Smooth muscle cell (in vitro differentiated cells): ENCODE measurements around the gene AKR7A3. TPM values are rescaled to one million over a fixed set of nuclear protein-coding genes. Genes with fewer than 3 reads are reported as not detected.

Source experiments
- DNase-seq: peaks from one replicate; lab custom pipeline; 2025; ENCODE audit not compliant: unreplicated experiment; lab: John Stamatoyannopoulos, UW
- H2AFZ ChIP-seq: fragments of 200-600 bp; sonication (generic); 2 replicates; pipeline ENCODE4 v1.6.0; 2016; ENCODE audit warnings: antibody characterized with exemption, low read depth, mild to moderate bottlenecking
- H3F3A ChIP-seq: fragments of 200-600 bp; sonication (generic); 2 replicates; pipeline ENCODE4 v1.6.0; 2017; ENCODE audit warnings: antibody characterized with exemption, low read depth
- H3K27ac ChIP-seq: fragments of 200-600 bp; sonication (generic); 2 replicates; pipeline ENCODE4 v1.5.1; 2016; ENCODE audit warnings: low read depth, mild to moderate bottlenecking
- H3K27me3 ChIP-seq: fragments of 200-600 bp; sonication (generic); 2 replicates; pipeline ENCODE4 v1.6.1; 2016; ENCODE audit warnings: low read depth, mild to moderate bottlenecking
- H3K36me3 ChIP-seq: fragments of 200-600 bp; sonication (generic); 2 replicates; pipeline ENCODE4 v1.5.1; 2016; ENCODE audit warnings: low read depth
- H3K4me1 ChIP-seq: fragments of 200-600 bp; sonication (generic); 2 replicates; pipeline ENCODE4 v1.5.1; 2016; ENCODE audit warnings: low read depth
- H3K4me2 ChIP-seq: fragments of 200-600 bp; sonication (generic); 2 replicates; pipeline ENCODE4 v1.6.0; 2016; ENCODE audit warnings: mild to moderate bottlenecking
- H3K4me3 ChIP-seq: fragments of 200-600 bp; sonication (generic); 2 replicates; pipeline ENCODE4 v1.5.1; 2016; ENCODE audit warnings: mild to moderate bottlenecking
- H3K79me2 ChIP-seq: fragments of 200-600 bp; sonication (generic); 2 replicates; pipeline ENCODE4 v1.6.0; 2016; ENCODE audit warnings: low read depth, mild to moderate bottlenecking
- H3K9ac ChIP-seq: fragments of 200-600 bp; sonication (generic); 2 replicates; pipeline ENCODE4 v1.6.0; 2016; ENCODE audit warnings: low read depth
- H3K9me3 ChIP-seq: fragments of 200-600 bp; sonication (generic); replicated peaks from 2 replicates; pipeline ENCODE4 v1.5.1; 2016; ENCODE audit warnings: low read depth
- H4K20me1 ChIP-seq: fragments of 200-600 bp; sonication (generic); 2 replicates; pipeline ENCODE4 v1.6.0; 2016; ENCODE audit warnings: low read depth
- WGBS: methylation state at CpG from one replicate; pipeline ENCODE4 v1.1.7; 2016; ENCODE audit warnings: low lambda C conversion rate; 5-methylcytosine and 5-hydroxymethylcytosine counted together
- polyA plus RNA-seq: library from polyadenylated mRNA; unstranded; fragments of >200 nt; fragmentation: Nextera tagmentation; extraction: Ambion mirVana; gene quantifications from 2 replicates; pipeline ENCODE4 v1.2.1, GENCODE V29; 2016
- total RNA-seq: library from RNA; depleted of rRNA; stranded (reverse); fragments of >200 nt; gene quantifications from 2 replicates; pipeline ENCODE4 v1.2.3, GENCODE V29; 2014
- TF ChIP-seq, protein P1 (sequence below): fragments of 200-600 bp; sonication (generic); IDR thresholded peaks from 2 replicates; pipeline ENCODE4 v1.5.1; 2017; ENCODE audit warnings: borderline replicate concordance, mild to moderate bottlenecking, antibody characterized with exemption; ENCODE audit not compliant: insufficient read depth, poor library complexity, severe bottlenecking

The AKR7A3 gene
- total and polyA plus RNA-seq, 2 experiments from 2014 or later, result 0.62 to 0.85 TPM

DNA sequence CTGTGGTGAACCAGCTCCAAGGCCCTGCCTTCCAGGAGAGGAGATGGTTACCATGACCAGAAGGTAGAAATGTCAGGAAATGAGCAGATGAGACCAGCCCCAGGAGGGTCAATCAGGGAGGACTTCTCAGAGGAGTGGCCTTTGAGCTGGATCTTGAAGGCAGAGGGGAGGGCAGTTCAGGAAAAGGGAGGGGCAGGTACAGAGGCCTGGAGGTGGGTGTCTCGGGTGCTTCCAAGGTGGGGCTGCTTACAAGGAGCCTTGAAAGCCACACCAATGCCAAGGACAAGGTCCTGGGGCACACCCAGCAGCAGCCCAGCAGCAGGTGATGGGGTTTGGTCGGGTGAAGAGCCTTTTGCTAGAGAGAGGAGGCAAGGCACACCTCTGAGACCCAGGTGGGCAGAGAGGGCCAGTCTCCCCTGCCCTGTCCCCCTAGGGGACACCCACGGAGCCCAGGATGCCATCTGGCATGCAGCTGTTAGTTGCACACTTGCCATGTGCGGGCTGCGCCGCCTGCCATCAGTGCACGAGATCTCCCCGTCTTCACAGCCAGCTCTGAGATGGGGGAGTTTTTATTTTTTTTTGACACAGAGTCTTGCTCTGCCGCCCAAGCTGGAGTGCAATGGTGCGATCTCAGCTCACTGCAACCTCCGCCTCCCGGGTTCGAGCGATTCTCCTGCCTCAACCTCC is 42.0 kb upstream of the AKR7A3 start:
- no peak for DNase-seq
- Histone ChIP-seq H3K4me3 (no peak overlapping the region), H3K27me3 (no peaks in the 10 kb centered on the region), H3F3A (peaks cover 3% of the 10 kb centered on the region), H3K36me3 (no peaks in the 10 kb centered on the region), H3K4me1 (no peaks in the 10 kb centered on the region), H3K4me2 (no peak overlapping the region), H2AFZ (no peak overlapping the region), H3K9ac (no peak overlapping the region), H3K79me2 (no peaks in the 10 kb centered on the region), H3K9me3 (no peaks in the 10 kb centered on the region), H3K27ac (no peak overlapping the region), H4K20me1 (no peaks in the 10 kb centered on the region)
- TF ChIP-seq, protein P1, sequence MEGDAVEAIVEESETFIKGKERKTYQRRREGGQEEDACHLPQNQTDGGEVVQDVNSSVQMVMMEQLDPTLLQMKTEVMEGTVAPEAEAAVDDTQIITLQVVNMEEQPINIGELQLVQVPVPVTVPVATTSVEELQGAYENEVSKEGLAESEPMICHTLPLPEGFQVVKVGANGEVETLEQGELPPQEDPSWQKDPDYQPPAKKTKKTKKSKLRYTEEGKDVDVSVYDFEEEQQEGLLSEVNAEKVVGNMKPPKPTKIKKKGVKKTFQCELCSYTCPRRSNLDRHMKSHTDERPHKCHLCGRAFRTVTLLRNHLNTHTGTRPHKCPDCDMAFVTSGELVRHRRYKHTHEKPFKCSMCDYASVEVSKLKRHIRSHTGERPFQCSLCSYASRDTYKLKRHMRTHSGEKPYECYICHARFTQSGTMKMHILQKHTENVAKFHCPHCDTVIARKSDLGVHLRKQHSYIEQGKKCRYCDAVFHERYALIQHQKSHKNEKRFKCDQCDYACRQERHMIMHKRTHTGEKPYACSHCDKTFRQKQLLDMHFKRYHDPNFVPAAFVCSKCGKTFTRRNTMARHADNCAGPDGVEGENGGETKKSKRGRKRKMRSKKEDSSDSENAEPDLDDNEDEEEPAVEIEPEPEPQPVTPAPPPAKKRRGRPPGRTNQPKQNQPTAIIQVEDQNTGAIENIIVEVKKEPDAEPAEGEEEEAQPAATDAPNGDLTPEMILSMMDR, result no peak
- WGBS, result 95% methylated on average over 14 of the region's 14 CpGs

DNA sequence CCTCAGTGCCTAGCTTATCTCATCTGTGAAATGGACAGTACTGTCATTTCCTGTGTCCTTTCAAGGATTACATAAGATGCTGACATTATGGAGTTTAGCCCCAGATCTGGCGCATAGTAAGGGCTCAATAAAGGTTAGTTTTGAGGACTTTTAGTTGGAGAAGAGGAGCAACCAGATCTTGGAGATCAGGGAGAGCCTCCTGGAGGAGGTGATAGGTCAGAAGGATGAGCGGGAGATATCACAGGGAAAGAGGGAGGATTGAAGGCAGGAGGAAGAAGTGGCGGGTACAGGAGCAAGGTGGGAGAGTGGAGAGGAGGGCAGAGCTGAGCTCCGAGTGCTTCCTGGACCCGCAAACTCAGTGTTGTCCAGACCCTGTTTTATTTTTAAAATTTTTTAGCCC is 41.0 kb upstream of the AKR7A3 start:
- H3K4me3 ChIP-seq, result no peak overlapping the region
- no peak overlapping the region for H2AFZ ChIP-seq
- TF ChIP-seq, protein P1, result no peak
- H3K27me3 ChIP-seq, result no peaks in the 10 kb centered on the region
- H3F3A ChIP-seq, result peaks cover 3% of the 10 kb centered on the region
- H3K4me2 ChIP-seq, result no peak overlapping the region
- no peaks in the 10 kb centered on the region for H3K4me1 ChIP-seq
- no peaks in the 10 kb centered on the region for H4K20me1 ChIP-seq
- DNase-seq, result no peak
- no peak overlapping the region for H3K9ac ChIP-seq
- 93% methylated on average over 5 of the region's 5 CpGs for WGBS
- no peaks in the 10 kb centered on the region for H3K9me3 ChIP-seq
- no peaks in the 10 kb centered on the region for H3K79me2 ChIP-seq
- H3K36me3 ChIP-seq, result no peaks in the 10 kb centered on the region
- no peak overlapping the region for H3K27ac ChIP-seq

DNA sequence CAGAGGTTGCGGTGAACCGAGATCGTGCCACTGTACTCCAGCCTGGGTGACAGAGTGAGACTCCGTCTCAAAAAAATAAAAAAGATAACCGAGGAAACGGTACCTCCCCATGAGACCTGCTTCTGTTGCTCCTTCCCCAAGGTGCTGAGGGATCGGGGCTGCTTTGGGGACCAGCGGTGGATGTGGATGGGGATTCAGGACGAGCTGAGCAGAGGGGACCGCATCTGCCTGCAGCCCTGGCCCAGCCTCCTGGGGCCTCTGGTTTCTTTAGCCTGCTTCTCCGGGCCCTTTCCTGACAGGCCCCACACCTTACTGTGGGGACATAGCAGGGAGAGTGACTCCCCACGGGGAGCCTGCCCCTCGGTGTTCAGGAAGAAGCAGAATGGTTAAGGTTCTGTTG is 40.6 kb upstream of the AKR7A3 start:
- Histone ChIP-seq H2AFZ (no peak overlapping the region), H3K9me3 (no peaks in the 10 kb centered on the region), H3K27ac (no peak overlapping the region), H3K4me2 (no peak overlapping the region), H3K79me2 (no peaks in the 10 kb centered on the region), H4K20me1 (no peaks in the 10 kb centered on the region), H3F3A (peaks cover 2% of the 10 kb centered on the region), H3K4me1 (no peaks in the 10 kb centered on the region), H3K4me3 (no peak overlapping the region), H3K9ac (no peak overlapping the region), H3K27me3 (no peaks in the 10 kb centered on the region), H3K36me3 (no peaks in the 10 kb centered on the region)
- TF ChIP-seq, protein P1, result no peak
- no peak for DNase-seq
- 96% methylated on average over 13 of the region's 13 CpGs for WGBS

DNA sequence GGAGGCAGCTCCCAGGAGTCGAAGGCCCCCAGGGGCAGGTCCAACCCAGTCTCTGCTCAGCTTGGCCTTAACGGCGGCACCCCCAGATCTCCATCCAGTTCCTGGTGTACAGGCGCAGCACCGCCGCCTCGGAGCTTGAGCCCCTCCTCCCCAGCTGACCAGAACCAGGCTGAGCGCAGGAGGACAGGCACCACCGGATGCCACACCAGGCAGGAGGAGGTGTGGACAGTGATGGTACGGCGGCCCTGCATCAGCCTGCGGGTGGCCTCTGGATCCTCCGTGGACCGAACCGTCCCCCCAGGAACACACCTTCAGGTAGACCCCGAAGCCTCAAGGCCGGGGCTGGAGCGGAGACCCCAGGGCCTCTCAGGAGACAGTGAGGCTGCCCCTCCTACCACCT is 39.9 kb upstream of the AKR7A3 start:
- H2AFZ ChIP-seq, result no peak overlapping the region
- TF ChIP-seq, protein P1, result no peak
- no peaks in the 10 kb centered on the region for H3K79me2 ChIP-seq
- WGBS, result 98% methylated on average over 16 of the region's 18 CpGs
- no peaks in the 10 kb centered on the region for H3K9me3 ChIP-seq
- no peak overlapping the region for H3K27ac ChIP-seq
- no peak for DNase-seq
- no peak overlapping the region for H3K4me3 ChIP-seq
- no peak overlapping the region for H3K9ac ChIP-seq
- no peaks in the 10 kb centered on the region for H3K27me3 ChIP-seq
- H3K4me2 ChIP-seq, result no peak overlapping the region
- H3F3A ChIP-seq, result no peaks in the 10 kb centered on the region
- H3K4me1 ChIP-seq, result no peaks in the 10 kb centered on the region
- H3K36me3 ChIP-seq, result no peaks in the 10 kb centered on the region
- no peaks in the 10 kb centered on the region for H4K20me1 ChIP-seq
